Dendritic cell treated with granulocyte-macrophage colony-stimulating factor and Interleukin-4, amounts not matched to agents 40 ng/mL and 50 ng/mL, for 4 days (primary cell): ENCODE measurements around the gene UBE2J1.

Experiments
- H3K27ac Mint-ChIP-seq: one replicate; pipeline ENCODE4 v1.8.0; 2022; ENCODE audit warnings: mild to moderate bottlenecking, mixed read lengths
- H3K27me3 Mint-ChIP-seq: one replicate; pipeline ENCODE4 v1.8.0; 2022; ENCODE audit warnings: mild to moderate bottlenecking, mixed read lengths
- H3K36me3 Mint-ChIP-seq: one replicate; pipeline ENCODE4 v1.8.0; 2022; ENCODE audit warnings: low read depth, mixed read lengths
- H3K4me1 Mint-ChIP-seq: one replicate; pipeline ENCODE4 v1.8.0; 2022; ENCODE audit warnings: low read depth, mixed read lengths
- H3K4me3 Mint-ChIP-seq: one replicate; pipeline ENCODE4 v1.8.0; 2022; ENCODE audit warnings: mild to moderate bottlenecking, moderate library complexity, mixed read lengths
- H3K9me3 Mint-ChIP-seq: one replicate; pipeline ENCODE4 v1.8.0; 2022; ENCODE audit warnings: mixed read lengths
- intact Hi-C: fragments of 100-400 bp; cut with micrococcal nuclease; formaldehyde crosslinking; loops from one replicate; pipeline ENCODE4 v1.15.0; 2022

The UBE2J1 gene

DNA sequence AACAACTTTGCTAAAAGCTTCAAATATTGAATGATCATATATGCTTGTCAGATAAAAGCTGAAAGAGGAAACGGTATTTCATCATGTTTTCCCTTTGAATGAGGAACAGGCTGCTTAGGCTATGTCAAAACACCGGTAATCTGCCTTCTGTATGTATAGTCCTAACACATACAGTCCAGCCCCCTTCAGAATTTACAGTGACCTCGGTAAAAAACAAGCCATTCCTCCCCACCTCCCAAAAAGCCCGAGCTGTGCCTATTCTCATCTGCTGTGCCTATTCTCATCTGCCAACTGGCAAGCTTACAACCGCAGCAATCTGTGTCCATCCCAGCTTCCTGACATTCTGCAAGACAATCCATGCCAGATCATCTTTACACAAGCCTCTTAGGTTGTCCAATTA, 26.8 kb upstream of the UBE2J1 start:
- Mint-ChIP-seq H3K4me3 (no peak overlapping the region), H3K4me1 (peaks cover 34% of the 10 kb centered on the region), H3K9me3 (no peaks in the 10 kb centered on the region), H3K36me3 (peaks cover 6% of the 10 kb centered on the region), H3K27ac (peak overlapping the region; percentile 47), H3K27me3 (no peaks in the 10 kb centered on the region)
- intact Hi-C loops: no loop called here

DNA sequence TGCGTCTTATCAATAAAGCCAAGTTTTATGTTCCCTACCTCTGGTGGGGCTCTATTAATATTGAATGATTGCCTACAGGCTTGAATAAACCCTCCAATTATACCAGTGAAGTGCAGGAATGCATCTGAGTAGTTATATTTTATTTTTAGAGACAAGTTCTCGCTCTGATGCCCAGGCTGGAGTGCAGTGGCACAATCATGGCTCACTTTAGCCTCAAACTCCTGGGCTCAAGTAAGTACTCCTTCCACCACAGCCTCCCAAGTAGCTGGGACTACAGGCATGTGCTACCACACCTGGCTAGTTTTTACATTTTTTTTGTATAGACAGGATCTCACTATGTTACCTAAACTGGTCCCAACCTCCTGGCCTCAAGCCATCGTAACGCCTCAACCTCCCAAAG, 26.1 kb upstream of the UBE2J1 start:
- H3K9me3 Mint-ChIP-seq: no peaks in the 10 kb centered on the region
- H3K4me3 Mint-ChIP-seq: no peak overlapping the region
- peak overlapping the region; percentile 47 for H3K27ac Mint-ChIP-seq
- H3K36me3 Mint-ChIP-seq: peaks cover 6% of the 10 kb centered on the region
- intact Hi-C loops: no loop called here
- H3K27me3 Mint-ChIP-seq: no peaks in the 10 kb centered on the region
- peaks cover 28% of the 10 kb centered on the region for H3K4me1 Mint-ChIP-seq

DNA sequence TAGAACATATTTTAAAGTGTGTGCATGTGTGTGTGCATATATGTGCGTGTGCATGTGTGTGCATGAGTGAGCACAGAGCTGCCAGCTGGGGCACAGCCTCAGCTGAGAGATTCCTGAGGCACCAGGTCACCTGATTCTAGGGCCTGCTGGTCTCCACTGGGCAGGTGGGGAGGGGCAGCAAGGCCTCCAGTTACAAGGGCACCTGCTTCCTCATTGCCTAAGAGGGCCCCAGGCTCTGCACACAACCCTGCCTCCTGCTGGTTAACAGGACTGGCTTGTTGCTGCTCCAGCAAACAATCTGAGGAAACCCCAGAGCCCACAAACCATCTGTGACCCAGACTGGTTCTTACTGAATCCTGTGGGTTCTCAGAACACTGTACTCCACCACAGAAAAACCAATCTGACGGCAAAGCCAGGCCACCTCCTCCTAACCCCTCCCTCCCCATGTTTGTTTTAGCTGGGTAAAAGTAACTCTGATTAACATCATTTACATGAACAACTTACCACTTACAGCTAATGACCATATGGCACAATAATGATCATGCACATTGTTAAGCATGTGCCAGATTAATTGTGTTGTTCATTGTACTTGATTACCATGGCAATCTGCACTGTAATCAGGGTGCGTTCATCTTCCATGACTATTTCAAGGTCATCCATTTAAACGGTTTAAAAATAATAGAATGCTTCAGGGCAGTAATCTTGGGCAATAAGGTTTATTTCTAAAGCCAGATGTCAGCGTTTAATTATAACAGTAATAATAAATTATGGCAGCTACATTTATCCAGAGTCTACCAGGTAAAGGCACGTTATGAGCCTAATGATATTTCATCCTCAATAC, 23.1 kb upstream of the UBE2J1 start:
- Mint-ChIP-seq H3K36me3 (peaks cover 11% of the 10 kb centered on the region), H3K4me1 (peaks cover 26% of the 10 kb centered on the region), H3K4me3 (no peak overlapping the region), H3K9me3 (no peaks in the 10 kb centered on the region), H3K27me3 (no peaks in the 10 kb centered on the region), H3K27ac (no peak overlapping the region)
- intact Hi-C loops: no loop called here

DNA sequence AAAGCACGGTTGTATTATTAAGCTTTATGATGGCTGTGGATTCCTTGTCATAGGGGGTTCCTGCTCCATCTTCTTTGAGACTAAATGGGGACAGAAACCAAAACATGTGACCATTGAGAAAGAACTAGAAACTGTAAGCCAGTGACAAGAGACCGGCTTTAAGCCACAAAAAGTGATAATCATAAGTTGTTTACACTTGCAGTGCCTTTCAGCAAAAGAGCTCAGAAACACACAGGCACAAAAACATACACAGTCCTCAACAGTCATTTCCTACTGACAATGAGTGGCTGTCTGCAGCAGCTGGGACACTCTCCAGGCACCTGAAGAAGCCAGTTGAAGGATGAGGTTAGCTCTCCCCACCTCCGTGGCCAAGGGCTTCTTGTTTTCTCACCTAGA, 20.0 kb upstream of the UBE2J1 start:
- Mint-ChIP-seq H3K36me3 (peaks cover 11% of the 10 kb centered on the region), H3K4me3 (no peak overlapping the region), H3K27me3 (no peaks in the 10 kb centered on the region), H3K9me3 (no peaks in the 10 kb centered on the region), H3K4me1 (peaks cover 8% of the 10 kb centered on the region), H3K27ac (no peak overlapping the region)
- intact Hi-C loops: loop anchor here (1.0 to 5.0 kb wide), 2 partner anchors 225 to 238 kb away; no protein-coding TSS in a partner anchor

DNA sequence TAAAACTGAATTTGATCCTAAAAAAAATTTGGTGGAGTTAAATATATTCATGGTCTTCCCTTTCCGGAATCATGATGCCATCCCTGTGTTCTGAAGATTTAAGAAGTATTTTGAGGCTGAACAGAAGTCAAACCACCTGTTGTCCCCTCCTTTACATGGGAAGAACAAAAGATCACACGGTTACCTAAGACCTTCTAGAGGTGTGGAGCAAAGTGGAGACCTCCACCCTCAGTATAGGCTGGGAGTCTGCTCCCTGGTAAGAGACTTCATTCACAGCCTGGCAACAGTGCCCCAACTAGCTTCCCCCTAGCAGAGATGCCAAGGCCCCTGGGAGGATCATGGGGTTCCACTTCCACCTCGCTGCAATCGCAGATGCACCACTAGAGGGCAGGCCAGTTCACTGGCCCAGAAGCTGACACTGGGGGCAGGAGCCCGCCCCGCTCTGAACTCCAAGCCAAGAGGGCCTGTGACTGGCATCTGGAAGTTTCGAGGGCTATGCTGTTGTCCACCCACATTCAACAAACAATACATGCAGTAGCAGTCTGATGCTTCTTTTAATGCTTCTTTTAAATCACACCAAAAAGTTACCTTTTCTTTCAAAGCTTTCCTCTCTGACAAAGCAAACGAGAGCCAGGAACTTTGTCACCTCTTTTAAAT, 19.5 kb upstream of the UBE2J1 start:
- Mint-ChIP-seq H3K36me3 (peaks cover 11% of the 10 kb centered on the region), H3K27me3 (no peaks in the 10 kb centered on the region), H3K27ac (no peak overlapping the region), H3K9me3 (no peaks in the 10 kb centered on the region), H3K4me3 (no peak overlapping the region), H3K4me1 (peaks cover 8% of the 10 kb centered on the region)
- intact Hi-C loops: loop anchor here (1.0 to 5.0 kb wide), 2 partner anchors 225 to 238 kb away; no protein-coding TSS in a partner anchor

DNA sequence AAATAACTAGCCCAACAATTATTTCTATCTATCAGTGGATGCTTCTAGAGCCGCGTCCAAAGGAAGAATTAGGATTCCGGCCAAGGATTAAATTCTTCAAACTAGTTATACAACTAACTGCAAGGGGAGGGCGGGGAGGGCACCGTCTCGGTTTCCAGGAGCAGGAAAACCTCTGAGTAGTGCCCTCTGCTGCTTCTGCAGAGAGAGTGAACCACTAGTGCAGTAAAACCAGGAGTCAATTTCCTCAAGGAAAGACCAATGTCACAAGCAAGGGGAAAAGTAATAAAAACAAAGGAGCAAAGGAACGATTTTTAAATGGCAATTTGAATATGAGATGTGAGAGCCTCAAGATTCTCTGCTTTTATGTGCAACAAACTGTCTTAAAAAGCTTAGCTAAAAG, 16.5 kb upstream of the UBE2J1 start:
- H3K27me3 Mint-ChIP-seq: no peaks in the 10 kb centered on the region
- H3K27ac Mint-ChIP-seq: no peak overlapping the region
- peaks cover 6% of the 10 kb centered on the region for H3K36me3 Mint-ChIP-seq
- H3K4me3 Mint-ChIP-seq: no peak overlapping the region
- H3K9me3 Mint-ChIP-seq: no peaks in the 10 kb centered on the region
- intact Hi-C loops: loop anchor here (2.0 to 5.0 kb wide), 2 partner anchors 42 to 387 kb away; no protein-coding TSS in a partner anchor
- H3K4me1 Mint-ChIP-seq: peaks cover 8% of the 10 kb centered on the region

DNA sequence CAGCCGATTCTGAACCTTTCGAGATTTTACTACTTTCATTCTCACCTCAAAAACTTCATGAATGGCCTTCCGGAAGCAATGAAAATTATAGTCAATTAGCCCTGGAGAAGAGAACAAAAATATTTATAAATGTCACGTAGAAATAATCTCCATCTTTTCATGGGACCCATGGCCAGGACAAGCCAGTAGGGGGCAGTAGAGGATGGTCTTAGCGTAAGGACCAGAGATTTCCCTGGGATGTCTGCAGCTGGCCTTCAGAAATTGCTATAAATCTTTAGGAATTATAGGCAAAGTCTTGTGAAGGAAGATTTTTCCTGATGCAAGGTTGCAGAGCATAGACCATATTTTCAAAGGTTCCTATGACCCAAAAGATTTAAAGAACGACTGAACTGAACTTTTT, 15.6 kb upstream of the UBE2J1 start:
- H3K27me3 Mint-ChIP-seq: no peaks in the 10 kb centered on the region
- H3K27ac Mint-ChIP-seq: no peak overlapping the region
- intact Hi-C loops: loop anchor here (2.0 to 5.0 kb wide), 2 partner anchors 43 to 386 kb away; no protein-coding TSS in a partner anchor
- H3K9me3 Mint-ChIP-seq: no peaks in the 10 kb centered on the region
- peaks cover 8% of the 10 kb centered on the region for H3K4me1 Mint-ChIP-seq
- H3K4me3 Mint-ChIP-seq: no peak overlapping the region
- peaks cover 6% of the 10 kb centered on the region for H3K36me3 Mint-ChIP-seq

DNA sequence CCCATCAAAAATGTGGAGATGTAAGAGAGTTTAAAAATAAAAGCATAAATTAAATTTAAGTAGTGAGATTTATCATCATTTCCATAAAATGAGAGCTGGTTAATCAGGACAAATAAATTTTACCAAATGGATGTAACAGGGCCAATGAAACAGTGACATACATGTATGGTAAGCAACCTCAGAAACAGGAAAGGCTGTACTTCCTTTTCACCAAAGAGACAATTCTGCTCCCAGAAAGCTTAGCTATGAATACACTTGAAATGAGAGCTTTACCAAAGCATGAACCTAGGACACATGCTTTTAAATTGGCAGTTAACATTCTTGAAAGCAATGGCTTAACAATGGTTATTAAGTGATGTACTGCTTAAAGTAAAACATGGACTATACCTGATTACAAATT, 12.1 kb upstream of the UBE2J1 start:
- Mint-ChIP-seq H3K36me3 (no peaks in the 10 kb centered on the region), H3K4me1 (peaks cover 9% of the 10 kb centered on the region), H3K9me3 (no peaks in the 10 kb centered on the region), H3K27ac (no peak overlapping the region), H3K4me3 (no peak overlapping the region), H3K27me3 (no peaks in the 10 kb centered on the region)
- intact Hi-C loops: no loop called here

DNA sequence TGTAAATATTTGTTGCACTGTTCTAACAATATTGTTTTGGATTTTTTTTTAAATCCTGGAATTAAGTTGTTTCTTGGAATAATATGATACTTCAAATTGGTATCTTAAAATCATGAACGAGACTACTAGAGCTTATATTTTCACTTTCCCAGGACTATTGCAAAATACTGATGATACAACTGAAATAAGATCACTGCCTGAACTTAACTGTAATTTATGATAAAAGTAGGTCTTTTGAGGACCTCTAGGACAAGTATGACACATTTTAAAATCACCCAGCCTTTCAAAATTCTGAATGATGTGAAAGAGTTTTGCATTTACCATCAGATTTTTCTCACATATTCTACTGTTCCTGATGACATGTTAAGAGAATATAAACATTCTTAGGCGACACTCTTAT, 8.6 kb upstream of the UBE2J1 start:
- Mint-ChIP-seq H3K9me3 (no peaks in the 10 kb centered on the region), H3K4me3 (no peak overlapping the region), H3K4me1 (peaks cover 22% of the 10 kb centered on the region), H3K27me3 (no peaks in the 10 kb centered on the region), H3K36me3 (no peaks in the 10 kb centered on the region), H3K27ac (no peak overlapping the region)
- intact Hi-C loops: no loop called here

DNA sequence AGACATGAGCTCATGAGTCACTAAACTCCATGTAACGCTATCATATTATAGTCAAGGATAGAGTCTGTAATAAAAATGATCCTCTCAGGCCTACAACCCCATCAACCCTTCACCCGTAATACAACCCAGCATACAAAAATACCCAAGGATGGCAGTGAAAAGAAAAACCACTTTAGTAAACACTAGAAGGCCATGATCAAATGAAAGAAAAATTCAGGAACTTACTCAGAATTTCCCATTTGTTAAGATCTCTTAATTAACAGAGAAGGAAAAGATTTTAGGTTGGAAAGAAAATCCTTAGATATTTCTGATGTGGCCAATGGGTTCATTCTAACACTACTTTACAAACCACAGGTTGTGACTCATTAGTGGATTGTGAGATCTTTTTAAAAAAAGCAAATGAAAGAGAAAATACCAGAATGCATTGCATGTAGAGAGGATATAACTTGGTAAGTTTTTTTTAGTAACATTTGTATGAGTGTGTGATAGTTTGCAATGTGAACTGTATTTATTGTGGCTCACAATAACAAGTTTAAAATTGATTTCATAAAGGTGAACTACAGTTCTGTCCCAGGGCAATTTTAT, 8.0 kb upstream of the UBE2J1 start:
- peaks cover 22% of the 10 kb centered on the region for H3K4me1 Mint-ChIP-seq
- no peaks in the 10 kb centered on the region for H3K36me3 Mint-ChIP-seq
- intact Hi-C loops: no loop called here
- no peaks in the 10 kb centered on the region for H3K27me3 Mint-ChIP-seq
- no peak overlapping the region for H3K27ac Mint-ChIP-seq
- no peaks in the 10 kb centered on the region for H3K9me3 Mint-ChIP-seq
- no peak overlapping the region for H3K4me3 Mint-ChIP-seq

DNA sequence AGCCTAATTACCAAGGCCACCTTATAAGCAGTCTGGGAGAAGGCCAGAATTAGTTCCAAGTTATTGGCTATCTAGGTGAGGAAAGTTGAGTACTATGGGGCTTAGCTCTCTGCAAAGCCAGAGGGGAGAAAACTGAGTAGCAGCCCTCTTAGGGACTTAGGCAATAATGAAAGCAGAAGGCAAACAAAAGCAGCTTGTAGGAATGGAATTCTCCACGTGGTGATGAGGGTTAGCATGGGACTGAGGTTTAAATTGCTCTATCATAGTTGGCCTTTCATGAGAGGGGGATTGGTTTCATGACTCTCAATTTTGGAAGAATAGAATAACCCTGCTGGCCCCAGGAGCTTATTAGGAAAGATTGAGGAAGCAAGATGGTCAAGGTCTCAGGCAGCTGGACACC, 7.0 kb upstream of the UBE2J1 start:
- Mint-ChIP-seq H3K27me3 (no peaks in the 10 kb centered on the region), H3K27ac (no peak overlapping the region), H3K4me3 (no peak overlapping the region), H3K9me3 (no peaks in the 10 kb centered on the region), H3K4me1 (peaks cover 22% of the 10 kb centered on the region), H3K36me3 (no peaks in the 10 kb centered on the region)
- intact Hi-C loops: no loop called here

DNA sequence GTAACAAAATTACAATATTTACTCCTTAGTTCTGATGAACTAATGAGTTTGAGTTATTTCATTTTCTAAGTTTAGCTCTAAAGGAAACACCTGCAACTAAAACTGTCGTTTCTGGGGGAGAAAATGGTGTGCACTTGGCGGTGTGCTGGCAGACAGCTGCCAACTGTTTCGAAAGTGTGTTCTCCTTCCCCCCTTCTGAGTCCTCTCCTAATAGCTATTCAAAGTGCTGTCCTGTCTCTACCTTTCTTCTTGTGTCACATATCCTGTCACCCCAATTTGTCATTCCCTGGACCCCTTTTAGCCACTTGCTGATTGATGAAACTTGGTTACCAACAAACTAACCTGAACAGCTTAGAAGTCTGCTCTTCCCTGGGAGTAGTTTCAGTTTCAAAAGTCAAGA, 4.9 kb upstream of the UBE2J1 start:
- Mint-ChIP-seq H3K4me1 (peaks cover 34% of the 10 kb centered on the region), H3K27ac (peak overlapping the region; percentile 75), H3K36me3 (peaks cover 4% of the 10 kb centered on the region), H3K4me3 (peak overlapping the region; percentile 71), H3K27me3 (no peaks in the 10 kb centered on the region), H3K9me3 (no peaks in the 10 kb centered on the region)
- intact Hi-C loops: no loop called here

DNA sequence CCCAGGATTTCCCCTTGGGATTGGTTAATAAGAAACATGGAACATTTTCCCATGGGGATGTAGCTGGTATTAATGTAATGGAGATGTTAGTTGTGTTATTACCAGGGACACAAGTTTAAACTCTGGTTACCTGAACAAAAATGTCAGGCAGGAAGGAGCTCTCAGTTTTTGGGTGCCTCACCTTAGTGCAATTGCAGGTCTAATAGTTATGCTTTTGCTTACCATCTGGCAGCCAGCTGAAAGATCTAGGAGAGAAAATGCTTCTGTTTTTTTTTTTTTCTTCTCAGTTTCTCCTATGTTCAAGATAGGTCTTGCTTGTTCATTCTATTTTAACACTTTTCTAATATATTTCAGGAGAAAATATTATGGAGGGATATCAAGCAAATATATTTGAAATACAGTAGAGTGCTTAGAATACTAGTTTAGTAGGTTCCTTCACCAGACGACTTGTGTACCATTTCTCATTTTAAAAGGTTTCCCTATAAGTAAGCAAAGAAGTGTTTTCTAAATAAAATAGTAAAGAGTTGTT, 4.2 kb upstream of the UBE2J1 start:
- Mint-ChIP-seq H3K27ac (no peak overlapping the region), H3K4me1 (peaks cover 34% of the 10 kb centered on the region), H3K36me3 (peaks cover 11% of the 10 kb centered on the region), H3K9me3 (no peaks in the 10 kb centered on the region), H3K27me3 (no peaks in the 10 kb centered on the region), H3K4me3 (no peak overlapping the region)
- intact Hi-C loops: no loop called here
